GM19099 (cell line): Measurements from ENCODE around the gene GRK6.

Source experiments
- POLR2A ChIP-seq: IDR thresholded peaks from 3 replicates; pipeline ENCODE4 v1.6.1; 2011; ENCODE audit warnings: low read depth; ENCODE audit not compliant: insufficient read length; ENCODE audit errors: extremely low read depth

The GRK6 gene

DNA sequence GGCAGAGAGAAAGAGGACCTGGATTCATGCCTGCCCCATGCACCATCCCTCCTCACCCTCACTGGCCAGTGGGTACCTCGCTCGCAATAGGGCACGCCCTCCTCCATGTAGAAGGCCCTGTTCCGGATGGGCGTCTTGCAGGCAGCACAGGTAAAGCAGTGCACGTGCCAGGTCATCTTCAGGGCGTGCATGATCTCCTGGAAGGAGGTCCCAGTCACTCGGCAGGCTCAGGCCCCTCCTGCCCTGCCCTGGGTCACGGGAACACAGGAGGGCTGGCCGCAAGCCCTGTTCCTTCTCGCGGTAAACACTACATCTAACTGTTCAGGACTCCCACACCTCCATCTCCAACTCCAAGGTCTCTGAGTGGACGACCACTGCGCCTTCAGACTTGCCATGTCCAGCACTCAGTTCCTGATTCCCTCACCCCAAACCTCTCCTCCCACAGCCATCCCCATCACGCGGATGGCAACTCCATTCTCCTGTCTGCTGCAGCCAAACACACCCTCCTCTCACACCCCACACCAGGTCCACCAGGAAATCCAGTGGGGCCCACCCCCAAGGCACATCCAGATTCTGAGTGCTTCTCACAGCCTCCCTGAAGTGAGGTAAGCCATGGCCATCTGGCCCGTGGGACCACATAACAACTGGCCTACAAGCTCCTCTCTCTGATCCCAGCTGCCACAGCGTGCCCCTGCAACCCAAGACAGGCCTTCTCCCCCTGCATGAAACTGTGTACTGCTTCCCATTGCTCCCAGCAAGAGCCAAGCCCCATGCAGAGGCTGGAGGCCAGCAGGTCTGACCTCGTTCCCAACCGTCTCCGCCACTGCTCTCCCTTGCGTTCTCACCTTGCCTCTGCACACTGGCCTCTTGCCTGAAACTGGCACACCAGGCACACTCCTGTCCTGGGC lies 57.8 kb downstream of the GRK6 start:
- TF ChIP-seq POLR2A: no peak

- TF ChIP-seq POLR2A: no peak
Measured at GRCh38 chr5:177484902-177485549, 58.5 kb downstream of the GRK6 start.

DNA sequence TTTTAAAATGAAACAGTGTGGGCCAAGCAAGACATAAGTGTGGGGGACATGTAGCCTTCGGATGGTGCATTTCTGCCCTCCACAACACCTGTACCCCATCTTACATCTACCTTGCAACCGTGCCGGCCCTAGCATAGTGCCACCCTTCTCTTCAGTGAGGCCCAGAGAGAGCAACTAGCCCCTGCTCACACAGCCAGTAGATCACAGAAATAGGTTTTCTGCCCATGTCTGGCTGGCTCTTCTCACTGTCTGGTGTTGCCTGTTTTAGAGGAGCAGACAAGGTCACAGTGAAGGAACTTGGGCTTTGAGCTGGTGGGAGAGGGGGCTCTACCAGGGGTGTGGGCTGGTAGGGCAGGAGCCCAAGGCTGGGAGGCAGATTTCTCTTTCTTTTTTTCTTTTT lies 59.8 kb downstream of the GRK6 start:
- TF ChIP-seq POLR2A: no peak

DNA sequence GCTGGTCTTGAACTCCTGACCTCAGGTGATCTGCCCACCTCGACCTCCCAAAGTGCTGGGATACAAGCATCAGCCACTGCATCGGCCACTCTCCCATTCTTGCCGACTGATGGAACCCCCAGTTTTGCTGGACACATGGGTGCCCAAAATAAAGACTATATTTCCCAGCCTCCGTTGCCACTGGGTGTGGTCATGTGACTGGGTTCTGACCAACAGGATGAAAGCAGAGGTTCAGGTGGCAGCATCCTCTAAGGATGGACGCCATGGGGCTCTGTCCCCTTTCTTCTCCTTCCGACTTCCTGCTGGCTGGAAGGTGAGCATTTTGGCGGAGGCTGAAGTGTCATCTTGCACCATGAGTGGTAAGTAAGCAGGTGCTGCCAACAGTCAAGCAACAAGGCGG lies 60.7 kb downstream of the GRK6 start:
- TF ChIP-seq POLR2A: no peak

DNA sequence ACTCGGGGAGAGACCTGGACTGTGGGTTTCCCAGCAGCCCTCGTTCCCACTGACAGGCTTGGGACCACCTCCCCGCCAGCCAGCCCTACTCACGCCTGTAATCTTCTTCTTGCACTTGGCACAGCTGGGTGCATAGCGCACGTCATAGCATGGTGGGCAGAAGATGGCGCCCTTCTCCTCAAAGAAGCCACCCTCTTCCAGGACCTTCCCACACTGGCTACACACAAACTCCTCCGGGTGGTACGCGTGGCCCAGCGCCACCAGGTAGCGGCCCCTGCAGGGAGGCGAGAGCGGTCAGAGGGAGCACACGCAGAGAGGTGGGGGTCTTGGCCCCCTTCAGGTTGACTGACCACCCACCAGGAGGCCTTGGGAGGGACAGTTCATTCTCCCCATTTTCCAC lies 61.5 kb downstream of the GRK6 start:
- no peak for TF ChIP-seq POLR2A

DNA sequence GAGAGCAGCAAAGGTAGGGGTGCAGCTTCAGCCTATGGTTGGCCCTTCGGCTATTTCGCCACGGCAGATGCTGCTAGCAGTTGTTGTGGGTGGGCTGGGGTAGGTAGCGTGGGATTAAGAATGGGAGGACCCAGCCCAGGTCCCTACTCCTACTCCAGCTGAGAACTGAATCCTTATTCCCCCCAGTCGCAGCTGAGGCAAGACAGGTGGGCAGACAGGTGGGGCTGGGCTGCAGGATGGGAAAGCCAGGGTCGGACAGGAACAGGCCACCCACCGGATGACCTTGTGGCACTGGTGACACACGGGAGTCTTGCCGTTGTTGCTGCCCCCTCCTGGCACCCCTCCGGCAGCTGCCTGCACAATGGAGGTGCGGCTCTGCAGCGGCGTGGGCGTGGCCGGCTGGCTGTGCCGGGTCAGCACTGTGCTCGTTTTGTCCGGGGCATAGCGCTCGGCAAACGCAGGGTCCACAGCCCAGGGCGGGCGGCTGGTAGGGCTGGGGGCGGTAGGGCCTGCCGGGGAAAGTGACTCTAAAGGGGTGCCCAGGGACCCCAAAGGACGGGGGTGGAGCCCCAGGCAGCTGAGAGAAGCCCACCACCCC lies 62.7 kb downstream of the GRK6 start:
- no peak for TF ChIP-seq POLR2A

GRCh38 chr5:177490311-177490991 lies 64.0 kb downstream of the GRK6 start:
- TF ChIP-seq POLR2A: no peak

DNA sequence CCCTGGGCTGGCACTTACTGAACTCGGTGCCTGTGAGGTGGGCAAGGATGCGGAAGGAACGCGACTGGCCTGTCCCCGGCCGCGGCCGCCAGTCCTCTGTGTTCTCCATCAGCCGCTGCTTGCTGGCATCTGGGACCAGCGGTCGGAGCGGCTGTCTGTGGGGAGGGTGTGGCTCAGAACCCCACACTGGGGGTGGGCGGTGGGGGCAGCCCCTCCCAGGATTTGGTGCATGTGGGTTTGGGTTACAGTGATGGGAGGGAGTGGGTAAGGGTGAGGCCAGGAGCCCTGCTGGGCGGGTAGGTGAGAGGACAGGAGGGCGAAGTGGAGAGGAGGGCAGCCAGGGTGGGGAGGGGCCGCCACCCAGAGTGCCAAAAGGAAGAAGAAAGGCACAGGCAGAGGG lies 64.5 kb downstream of the GRK6 start:
- no peak for TF ChIP-seq POLR2A

DNA sequence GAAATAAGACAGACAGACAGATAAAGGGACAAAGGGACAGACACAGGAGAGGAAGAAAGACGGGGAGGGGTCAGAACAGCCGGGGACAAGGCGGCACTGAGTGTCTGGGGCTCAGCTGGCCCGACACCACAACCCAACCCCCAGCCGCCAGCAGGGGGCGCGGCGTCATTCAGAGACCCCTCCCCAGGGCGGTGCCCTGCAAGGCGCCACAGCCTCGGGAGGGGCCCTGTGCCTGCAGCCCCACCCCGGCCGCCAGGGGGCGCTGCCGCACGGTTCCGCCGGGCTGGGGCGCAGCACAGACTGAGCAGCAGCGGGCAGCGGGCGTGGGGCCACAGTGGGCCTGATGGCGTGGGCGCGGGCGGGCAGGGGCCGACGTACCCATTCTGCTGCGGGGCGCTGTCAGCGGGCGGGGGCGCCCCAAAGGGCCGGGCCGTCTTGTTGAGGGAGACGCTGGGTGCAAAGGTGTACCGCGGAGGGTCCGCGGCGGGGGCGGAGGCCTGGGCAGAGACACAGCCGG lies 65.0 kb downstream of the GRK6 start:
- no peak for TF ChIP-seq POLR2A

DNA sequence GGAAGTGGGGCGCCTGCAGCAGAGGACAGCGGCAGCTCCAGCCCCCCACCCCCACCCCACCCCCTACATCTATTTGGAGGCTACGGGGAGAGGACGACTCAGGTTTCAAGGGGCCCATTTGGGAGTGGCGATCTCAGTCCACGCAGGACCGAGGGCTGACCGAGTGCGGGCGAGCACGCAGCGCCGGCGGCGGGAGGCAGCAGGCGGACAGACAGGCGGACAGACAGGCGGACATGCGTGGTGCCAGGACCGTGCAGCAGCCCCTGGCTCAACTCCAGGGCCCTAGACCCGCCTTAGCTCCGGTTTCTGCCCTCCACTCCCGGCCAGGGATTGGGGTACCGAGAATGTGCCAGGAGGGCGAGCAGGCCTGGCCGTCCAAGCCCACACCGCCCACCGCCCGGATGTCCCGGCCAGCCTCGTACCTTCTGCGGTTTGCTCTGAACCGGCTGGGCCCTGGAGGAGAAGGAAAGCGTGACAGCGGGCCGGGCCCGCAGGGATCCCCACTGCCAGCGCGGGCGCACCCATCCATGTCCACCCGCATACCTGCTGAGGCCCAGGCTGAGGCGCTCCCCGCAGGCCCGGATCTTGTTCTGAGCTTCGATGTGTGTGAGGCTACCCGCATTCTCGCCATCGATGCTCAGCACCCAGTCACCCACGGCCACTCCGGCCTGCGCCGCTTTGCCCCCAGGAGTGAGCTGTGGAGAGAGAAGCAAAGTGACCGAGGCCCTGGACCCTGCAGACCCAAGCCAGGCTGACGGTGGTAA lies 65.7 kb downstream of the GRK6 start:
- no peak for TF ChIP-seq POLR2A
